ENCODE data around the gene IL4I1. TPM values are rescaled to one million over a fixed set of nuclear protein-coding genes. Genes with fewer than 3 reads are reported as not detected.

Gene IL4I1
- total RNA-seq, 1 experiment from 2014 or later, result 8.2 TPM

DNA sequence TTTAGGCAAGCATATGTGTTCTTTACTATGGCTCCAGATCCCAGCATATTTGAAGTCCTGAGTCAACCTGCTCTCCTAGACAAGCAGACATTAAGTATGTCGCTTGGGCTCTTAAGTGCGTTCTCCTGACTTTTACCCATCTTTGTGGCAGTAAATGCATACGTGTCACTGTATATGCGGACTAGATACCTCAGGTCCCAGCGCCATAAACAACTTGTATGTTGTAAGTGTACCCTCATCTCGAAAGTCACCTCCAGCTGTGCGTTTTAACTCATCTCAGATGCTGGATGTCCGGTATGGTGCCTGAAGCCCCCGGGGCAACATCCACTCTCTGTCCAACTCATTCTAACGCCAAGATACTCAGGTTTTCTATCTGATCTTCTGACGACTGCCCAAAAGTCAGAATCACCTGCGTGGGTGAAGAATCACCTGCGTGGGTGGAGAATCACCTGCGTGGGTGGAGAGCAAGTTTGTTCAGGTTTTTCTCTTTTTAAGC, 44.0 kb downstream of the IL4I1 start:
- Mint-ChIP-seq H3K36me3 (ENCODE audit: insufficient read depth, unreplicated experiment) (peaks cover 92% of the 10 kb centered on the region), H3K27me3 (ENCODE audit: unreplicated experiment) (no peaks in the 10 kb centered on the region), H3K4me1 (ENCODE audit: low read depth, unreplicated experiment) (peaks cover 36% of the 10 kb centered on the region), H3K27ac (ENCODE audit: unreplicated experiment) (peak overlapping the region; percentile 89), H3K9me3 (ENCODE audit: low read depth, unreplicated experiment) (peaks cover 5% of the 10 kb centered on the region), H3K4me3 (ENCODE audit: low read depth, unreplicated experiment) (peak overlapping the region; percentile 85)
- CTCF ChIA-PET, result interaction anchor here (0.5 kb wide), 1 partner anchor 35 kb away, joined by 5 read pairs; no protein-coding TSS in a partner anchor
- BruUV-seq (replicated peaks), result TSS peak; percentile 79
- intact Hi-C loops (cut with micrococcal nuclease; ENCODE audit: unreplicated experiment), result no loop called here
- DNase-seq, result no peak
- TF ChIP-seq, protein P1, sequence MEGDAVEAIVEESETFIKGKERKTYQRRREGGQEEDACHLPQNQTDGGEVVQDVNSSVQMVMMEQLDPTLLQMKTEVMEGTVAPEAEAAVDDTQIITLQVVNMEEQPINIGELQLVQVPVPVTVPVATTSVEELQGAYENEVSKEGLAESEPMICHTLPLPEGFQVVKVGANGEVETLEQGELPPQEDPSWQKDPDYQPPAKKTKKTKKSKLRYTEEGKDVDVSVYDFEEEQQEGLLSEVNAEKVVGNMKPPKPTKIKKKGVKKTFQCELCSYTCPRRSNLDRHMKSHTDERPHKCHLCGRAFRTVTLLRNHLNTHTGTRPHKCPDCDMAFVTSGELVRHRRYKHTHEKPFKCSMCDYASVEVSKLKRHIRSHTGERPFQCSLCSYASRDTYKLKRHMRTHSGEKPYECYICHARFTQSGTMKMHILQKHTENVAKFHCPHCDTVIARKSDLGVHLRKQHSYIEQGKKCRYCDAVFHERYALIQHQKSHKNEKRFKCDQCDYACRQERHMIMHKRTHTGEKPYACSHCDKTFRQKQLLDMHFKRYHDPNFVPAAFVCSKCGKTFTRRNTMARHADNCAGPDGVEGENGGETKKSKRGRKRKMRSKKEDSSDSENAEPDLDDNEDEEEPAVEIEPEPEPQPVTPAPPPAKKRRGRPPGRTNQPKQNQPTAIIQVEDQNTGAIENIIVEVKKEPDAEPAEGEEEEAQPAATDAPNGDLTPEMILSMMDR (IDR thresholded peaks at IDR 0.05; ENCODE audit: unreplicated experiment), result no peak

DNA sequence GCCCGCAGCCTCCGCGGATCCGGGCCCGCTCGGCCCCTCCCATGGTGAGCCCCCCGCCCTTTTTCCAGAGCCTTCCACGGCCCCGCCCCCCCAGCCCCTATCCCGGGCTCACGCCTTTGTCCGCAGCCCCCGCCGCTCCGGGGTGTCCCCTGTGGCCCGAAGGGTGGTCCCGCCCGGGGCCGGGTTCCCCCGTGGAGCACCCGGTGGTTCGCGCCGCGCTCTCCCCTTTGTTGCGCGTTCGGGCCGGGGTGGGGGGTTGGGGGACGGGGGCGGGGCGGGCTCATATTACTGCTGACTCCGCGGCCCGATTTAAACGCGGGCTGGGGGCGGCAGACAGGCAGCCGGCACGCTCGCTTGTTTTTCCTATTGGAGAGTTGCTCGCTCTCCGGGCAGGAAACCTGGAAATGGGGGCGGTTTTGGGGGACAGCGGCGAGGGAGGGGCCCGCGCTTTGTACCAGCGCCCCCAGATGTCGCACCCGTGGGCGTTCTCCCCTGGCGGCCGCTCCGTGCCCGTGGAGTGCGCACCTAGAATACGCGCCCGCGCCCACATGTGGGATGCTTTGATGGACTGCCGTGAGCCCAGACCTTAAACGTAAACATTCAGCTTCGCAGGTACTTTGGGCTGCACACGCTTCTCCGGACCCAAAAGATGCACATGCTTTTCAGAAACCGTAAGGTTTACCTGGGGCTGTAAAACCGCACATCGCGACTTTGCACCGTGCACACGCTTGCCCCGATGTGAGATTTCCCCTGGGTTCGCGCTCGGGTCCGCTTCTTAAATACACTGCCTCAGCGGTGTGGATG, 45.0 kb downstream of the IL4I1 start:
- intact Hi-C loops (cut with micrococcal nuclease; ENCODE audit: unreplicated experiment), result no loop called here
- no TSS peak for BruUV-seq (replicated peaks)
- peaks cover 81% of the 10 kb centered on the region for H3K36me3 Mint-ChIP-seq (ENCODE audit: insufficient read depth, unreplicated experiment)

DNA sequence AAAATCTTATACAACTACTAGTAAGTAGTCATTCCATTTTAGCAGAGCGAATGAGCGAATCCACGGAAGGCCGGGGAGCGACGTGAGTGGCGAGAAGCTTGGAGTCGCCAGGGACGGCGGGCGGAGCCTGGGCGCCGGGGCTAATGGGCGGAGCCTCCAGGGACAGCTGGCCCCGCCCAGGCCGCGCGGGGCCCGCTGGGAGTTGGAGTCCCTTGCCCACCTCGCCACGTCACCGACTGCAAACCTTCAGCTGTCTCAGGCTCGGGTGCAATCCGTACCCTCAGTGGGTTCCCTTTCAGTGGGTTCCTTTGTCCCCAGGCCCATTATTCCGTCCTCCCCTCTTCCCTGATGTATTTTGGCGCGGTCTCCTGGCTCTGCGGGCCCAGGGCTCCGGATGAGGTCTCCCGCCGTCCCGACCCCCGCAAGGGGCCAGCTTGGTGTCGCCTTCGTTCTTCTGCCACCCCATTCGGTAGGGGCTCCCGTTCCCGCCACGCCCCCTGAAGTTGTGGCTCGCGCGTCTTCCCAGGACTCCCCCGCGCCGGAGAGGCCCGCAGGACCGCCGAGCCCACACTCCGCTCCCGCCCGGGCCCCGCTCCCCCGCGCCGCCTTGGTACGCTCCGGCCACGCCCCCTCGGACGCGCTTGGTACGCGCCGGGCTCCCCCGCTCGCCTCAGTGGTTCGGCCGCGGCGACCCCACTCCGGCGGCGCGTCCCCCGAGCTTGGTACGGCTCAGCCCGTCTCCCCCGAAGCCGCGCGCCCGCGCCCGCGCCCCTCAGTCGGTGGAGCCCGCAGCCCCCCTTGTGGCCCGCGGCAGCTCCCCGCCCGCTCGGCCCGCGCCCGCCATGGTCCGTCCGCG, 46.0 kb downstream of the IL4I1 start, which contains the start of gene PTOV1:
PTOV1 (plus strand) TSS at position 673 of the 856 bp plus-strand sequence.
- no TSS peak for BruUV-seq (replicated peaks)
- H3K4me1 Mint-ChIP-seq (ENCODE audit: low read depth, unreplicated experiment), result peaks cover 36% of the 10 kb centered on the region
- H3K9me3 Mint-ChIP-seq (ENCODE audit: low read depth, unreplicated experiment), result peaks cover 5% of the 10 kb centered on the region
- peak within 1 kb of the TSS; percentile 85 for H3K4me3 Mint-ChIP-seq (ENCODE audit: low read depth, unreplicated experiment)
- peaks cover 72% of the 10 kb centered on the region for H3K36me3 Mint-ChIP-seq (ENCODE audit: insufficient read depth, unreplicated experiment)
- CTCF ChIA-PET, result interaction anchor here (0.6 to 2.0 kb wide), 4 partner anchors 12 to 643 kb away, joined by 3 to 9 read pairs (median 4); no protein-coding TSS in a partner anchor
- intact Hi-C loops (cut with micrococcal nuclease; ENCODE audit: unreplicated experiment), result no loop called here
- no peaks in the 10 kb centered on the region for H3K27me3 Mint-ChIP-seq (ENCODE audit: unreplicated experiment)
- TF ChIP-seq, protein P1 (IDR thresholded peaks at IDR 0.05; ENCODE audit: unreplicated experiment), result no peak
- peak; percentile 96 for DNase-seq
- peak within 1 kb of the TSS; percentile 89 for H3K27ac Mint-ChIP-seq (ENCODE audit: unreplicated experiment)

More for the DNA sequence above, 45.0 kb downstream of the IL4I1 start:
- peak; percentile 46 for DNase-seq
- Mint-ChIP-seq H3K4me1 (ENCODE audit: low read depth, unreplicated experiment) (peaks cover 36% of the 10 kb centered on the region), H3K9me3 (ENCODE audit: low read depth, unreplicated experiment) (peaks cover 5% of the 10 kb centered on the region), H3K4me3 (ENCODE audit: low read depth, unreplicated experiment) (peak overlapping the region; percentile 85), H3K27me3 (ENCODE audit: unreplicated experiment) (no peaks in the 10 kb centered on the region), H3K27ac (ENCODE audit: unreplicated experiment) (peak overlapping the region; percentile 89)
- CTCF ChIA-PET, result no interaction called here
- TF ChIP-seq, protein P1 (IDR thresholded peaks at IDR 0.05; ENCODE audit: unreplicated experiment), result no peak

DNA sequence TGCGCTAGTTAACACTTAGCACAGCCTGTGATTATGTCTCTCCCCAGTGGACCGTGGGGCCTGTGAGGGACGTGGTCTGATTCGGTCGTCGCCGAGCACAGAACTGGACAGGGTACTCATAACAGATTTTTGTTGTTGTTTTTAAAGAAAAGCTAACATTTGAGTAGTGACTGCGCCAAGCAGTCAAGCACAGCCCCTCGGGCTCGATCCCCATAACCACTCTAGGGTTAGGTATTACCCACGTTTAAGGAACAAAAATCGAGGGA, 46.5 kb downstream of the IL4I1 start:
- H3K4me1 Mint-ChIP-seq (ENCODE audit: low read depth, unreplicated experiment), result peaks cover 36% of the 10 kb centered on the region
- H3K36me3 Mint-ChIP-seq (ENCODE audit: insufficient read depth, unreplicated experiment), result peaks cover 66% of the 10 kb centered on the region
- no TSS peak for BruUV-seq (replicated peaks)
- H3K27me3 Mint-ChIP-seq (ENCODE audit: unreplicated experiment), result no peaks in the 10 kb centered on the region
- H3K27ac Mint-ChIP-seq (ENCODE audit: unreplicated experiment), result peak overlapping the region; percentile 64
- intact Hi-C loops (cut with micrococcal nuclease; ENCODE audit: unreplicated experiment), result no loop called here
- no peak for DNase-seq
- H3K9me3 Mint-ChIP-seq (ENCODE audit: low read depth, unreplicated experiment), result peaks cover 5% of the 10 kb centered on the region
- TF ChIP-seq, protein P1 (IDR thresholded peaks at IDR 0.05; ENCODE audit: unreplicated experiment), result no peak
- CTCF ChIA-PET, result interaction anchor here (0.7 to 2.0 kb wide), 3 partner anchors 11 to 19 kb away, joined by 3 to 9 read pairs (median 4); no protein-coding TSS in a partner anchor
- H3K4me3 Mint-ChIP-seq (ENCODE audit: low read depth, unreplicated experiment), result peak overlapping the region; percentile 85

All from Calu3 (cell line).